HFF-Myc (cell line): ENCODE results near the gene MRPL55.

ENCODE experiments used
- DNase-seq: peaks from one replicate; pipeline ENCODE4 v3.0.0-alpha.2; 2011; ENCODE audit warnings: low read depth; ENCODE audit errors: extremely low read depth
- H3K4me3 ChIP-seq: replicated peaks from 2 replicates; pipeline ENCODE4 v1.5.1; 2011; ENCODE audit warnings: low read depth, mild to moderate bottlenecking, control low read depth, low read length
- TF ChIP-seq, protein P1 (sequence below): IDR thresholded peaks from 2 replicates; pipeline ENCODE4 v1.5.1; 2012; ENCODE audit warnings: mild to moderate bottlenecking, low read depth, low read length, control low read depth; ENCODE audit errors: missing control alignments

Gene MRPL55

DNA sequence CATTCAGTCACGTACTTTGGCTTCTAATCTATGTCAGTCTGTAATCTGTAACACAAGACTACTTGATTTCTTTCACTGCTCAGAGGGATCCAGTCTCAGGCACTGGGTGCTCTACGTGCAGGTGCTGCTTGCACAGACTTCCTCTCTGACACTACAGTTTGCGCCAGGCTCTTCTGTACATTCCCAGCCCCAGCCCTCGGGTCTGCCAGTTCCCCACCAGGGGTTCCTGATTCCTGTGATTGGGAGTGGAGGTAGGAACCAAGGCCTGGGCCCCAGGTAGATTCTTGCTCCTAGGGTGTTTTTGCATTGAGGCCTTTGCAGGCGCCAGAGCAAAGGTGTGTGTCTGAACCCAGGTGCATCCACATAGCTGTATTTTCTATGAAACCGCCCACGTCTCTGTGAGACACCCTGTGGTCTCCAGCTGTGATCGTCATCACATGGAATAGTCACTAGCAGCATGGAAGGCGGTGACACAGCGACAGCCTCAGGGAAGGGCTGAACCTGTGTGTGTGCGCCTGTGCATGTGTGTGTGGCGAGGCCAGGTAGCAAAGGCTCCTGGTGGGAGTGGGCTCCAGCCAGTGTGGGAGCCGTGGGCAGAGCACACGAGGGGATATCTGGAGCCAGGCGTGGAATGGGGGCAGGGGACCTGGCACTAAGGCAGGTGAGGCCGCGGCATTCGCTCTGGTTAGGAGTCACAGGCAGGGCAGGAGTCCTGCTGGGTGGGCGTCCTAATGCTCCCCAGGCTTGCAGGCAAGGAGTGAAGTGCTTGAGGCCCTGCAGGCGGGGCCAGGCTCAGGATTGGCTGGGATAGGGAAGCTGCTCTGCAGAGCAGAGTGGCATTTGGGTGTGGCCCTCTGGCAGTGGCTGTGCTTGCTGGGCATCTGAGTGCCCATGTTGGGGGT lies 45.8 kb upstream of the MRPL55 start:
- TF ChIP-seq, protein P1, sequence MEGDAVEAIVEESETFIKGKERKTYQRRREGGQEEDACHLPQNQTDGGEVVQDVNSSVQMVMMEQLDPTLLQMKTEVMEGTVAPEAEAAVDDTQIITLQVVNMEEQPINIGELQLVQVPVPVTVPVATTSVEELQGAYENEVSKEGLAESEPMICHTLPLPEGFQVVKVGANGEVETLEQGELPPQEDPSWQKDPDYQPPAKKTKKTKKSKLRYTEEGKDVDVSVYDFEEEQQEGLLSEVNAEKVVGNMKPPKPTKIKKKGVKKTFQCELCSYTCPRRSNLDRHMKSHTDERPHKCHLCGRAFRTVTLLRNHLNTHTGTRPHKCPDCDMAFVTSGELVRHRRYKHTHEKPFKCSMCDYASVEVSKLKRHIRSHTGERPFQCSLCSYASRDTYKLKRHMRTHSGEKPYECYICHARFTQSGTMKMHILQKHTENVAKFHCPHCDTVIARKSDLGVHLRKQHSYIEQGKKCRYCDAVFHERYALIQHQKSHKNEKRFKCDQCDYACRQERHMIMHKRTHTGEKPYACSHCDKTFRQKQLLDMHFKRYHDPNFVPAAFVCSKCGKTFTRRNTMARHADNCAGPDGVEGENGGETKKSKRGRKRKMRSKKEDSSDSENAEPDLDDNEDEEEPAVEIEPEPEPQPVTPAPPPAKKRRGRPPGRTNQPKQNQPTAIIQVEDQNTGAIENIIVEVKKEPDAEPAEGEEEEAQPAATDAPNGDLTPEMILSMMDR: no peak
- no peak for DNase-seq
- no peak overlapping the region for H3K4me3 ChIP-seq

DNA sequence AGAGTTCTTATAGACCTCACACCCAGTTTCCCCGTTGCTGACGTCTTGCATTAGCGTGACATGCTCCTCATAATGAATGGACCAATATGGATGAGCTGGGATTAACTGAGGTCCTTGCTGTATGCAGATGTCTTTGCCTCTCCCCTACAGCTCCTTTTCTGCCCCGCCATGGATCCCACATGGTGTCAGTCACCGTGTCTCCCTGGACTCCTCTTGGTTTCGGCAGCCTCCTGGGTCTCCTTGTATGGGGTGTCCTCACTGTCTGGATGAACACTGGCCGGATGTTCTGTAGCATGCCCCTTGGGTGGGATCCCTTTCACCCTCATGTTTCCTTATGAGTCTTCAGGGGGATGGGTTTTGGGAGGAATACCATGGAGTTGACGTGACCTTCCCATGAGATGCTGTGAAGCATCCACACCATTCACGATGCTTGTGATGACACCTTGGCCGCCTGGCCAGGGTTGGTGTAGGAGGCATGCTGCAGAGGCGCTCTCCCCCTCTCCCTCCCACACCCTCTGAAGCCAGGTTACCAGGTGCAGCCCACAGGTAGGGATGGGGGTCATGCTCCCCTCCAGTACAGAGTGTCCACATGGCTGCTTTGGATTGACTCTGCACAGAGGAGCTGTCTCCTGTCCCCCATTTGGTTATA lies 45.0 kb upstream of the MRPL55 start:
- TF ChIP-seq, protein P1: no peak
- DNase-seq: no peak
- H3K4me3 ChIP-seq: no peak overlapping the region

DNA sequence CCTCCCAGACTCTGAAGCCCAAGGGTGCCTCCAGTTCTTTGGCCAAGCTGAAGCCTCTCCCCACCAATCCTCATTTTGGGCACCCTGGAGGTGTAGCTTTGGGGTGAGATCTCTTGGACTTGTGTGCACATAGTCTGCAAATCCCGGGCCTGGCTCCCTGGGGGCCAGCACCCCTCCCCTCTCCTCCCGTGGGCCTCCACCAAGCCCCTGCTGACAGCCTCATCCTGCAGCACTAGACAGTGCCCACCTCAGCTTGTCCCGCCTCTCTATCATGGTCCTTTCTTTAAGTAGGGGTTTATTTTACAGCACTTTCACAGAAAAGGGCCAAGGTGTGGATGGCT lies 43.8 kb upstream of the MRPL55 start:
- no peak overlapping the region for H3K4me3 ChIP-seq
- TF ChIP-seq, protein P1: no peak
- DNase-seq: no peak

DNA sequence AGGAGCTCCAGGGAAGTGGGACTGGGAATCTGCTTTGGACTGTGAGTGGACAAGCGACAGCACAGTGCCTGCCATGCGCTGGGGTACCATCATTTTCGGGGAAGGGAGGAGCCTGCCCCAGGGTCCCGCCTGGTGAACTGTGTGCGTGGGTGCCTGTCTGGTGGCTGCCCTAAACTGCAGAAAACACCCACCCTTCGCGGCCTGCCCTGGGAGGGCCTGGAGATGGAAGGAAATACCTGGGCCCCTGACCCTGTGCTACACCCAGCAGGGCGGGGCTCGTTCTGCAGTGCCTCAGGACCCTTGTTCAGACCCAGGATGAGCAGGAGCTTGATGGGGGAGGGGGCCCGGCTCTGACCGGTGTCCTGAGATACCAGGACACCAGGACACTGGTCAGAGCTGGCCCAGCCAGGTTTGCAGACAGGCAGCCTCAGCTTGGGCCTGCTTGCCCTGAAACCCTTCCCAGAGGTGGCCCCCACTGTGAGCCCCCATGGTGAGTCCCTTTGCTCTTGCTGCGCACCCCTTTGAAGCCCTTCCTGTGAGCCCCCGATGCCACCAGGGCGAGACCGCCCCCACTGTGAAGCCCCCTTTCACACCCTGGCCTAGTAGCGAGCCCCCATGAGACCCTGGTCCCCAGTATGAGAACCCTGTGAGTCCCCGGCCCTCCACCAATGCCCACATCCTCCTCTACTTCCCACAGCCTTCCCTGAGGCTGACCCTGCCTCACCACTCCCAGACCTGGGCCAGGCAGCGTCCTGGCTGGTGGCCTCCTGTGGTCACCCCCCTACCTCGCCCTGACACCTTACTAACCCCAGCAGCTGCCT lies 43.2 kb upstream of the MRPL55 start:
- DNase-seq: no peak
- TF ChIP-seq, protein P1: no peak
- H3K4me3 ChIP-seq: no peak overlapping the region

DNA sequence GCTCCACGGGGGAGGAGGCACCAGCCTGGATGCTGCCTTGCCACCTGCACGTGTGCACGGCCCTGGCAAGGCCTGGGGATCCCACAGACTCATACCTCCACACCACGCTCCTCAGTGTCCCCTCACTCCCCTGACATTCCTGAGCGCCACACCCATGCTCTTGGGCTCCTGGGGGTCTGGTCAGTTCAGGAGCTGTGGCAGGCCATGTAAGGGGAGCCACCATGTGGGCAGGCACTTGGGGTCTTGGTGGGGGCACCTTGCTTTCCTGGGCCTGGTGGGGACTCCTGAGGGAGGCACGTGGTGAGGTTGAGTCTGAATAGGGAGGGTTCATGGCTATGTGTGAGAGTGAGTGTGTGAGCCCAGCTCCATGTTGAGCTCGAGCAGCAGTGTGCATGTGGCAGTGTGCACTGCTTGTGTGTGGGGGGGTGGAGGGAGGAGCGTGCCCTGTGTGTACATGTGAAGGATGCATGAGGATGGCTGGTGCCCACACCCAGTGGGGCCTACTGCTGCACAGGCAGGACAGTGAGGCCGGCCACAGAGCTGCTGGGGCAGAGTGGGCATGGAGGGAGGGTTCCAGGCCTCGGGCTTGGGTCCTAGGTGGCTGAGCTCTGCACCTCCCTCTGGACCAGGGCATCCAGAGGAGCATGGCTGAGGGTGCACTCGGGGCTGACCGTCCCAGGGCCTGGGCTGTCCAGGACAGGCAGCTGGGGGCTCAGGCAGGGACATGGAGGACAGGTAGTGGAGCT lies 42.3 kb upstream of the MRPL55 start:
- no peak overlapping the region for H3K4me3 ChIP-seq
- no peak for DNase-seq
- TF ChIP-seq, protein P1: no peak
